NCI-H510A (cell line): ENCODE data around the gene CUX1.

Experiments
- DNase-seq: peaks from one replicate; lab custom pipeline; 2025; lab: John Stamatoyannopoulos, UW

CUX1 gene

DNA sequence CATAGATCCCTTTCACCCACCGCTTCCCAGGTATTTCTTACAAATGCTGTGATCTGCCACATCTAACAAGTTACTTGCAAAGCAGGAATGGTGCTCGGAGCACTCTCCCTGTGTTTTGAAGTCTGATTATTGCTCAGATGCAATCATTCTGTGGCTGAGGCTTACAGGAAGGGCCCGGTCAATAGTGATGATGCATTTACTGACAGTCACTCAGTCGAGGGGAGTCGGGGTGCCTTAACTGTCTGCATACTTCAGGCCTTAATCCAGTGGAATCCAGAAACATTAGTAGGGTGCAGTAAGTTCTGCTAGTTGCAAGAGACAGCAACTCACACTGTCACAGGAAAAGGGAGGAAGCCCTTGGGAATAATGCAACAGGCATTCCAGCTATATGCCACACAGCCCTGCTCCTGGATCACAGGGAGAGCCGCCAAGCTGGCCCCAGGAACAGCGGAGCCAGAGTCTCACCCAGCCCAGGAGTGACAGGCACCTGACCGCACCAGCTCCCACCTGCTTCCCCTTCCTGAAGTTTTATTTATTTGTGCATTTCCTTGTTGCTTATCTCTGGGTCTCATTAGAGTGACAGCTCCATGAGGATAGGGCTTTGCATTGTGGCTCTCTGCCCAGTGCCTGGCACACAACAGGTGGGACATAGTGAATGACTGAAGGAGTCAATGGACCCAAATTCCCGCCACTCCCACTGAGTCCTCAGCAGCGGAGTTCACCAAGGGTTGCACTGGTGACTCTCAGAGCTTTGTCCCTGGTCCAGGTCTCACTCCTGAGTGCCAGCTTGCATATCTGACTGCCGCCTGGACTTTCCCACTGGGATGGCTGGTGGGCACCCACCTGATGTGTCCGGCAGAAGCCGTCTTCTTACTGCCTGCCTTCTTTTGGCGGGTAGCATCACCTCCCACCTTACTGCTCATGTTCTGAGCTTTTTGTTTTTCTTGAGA is 256.8 kb downstream of the CUX1 start:
- DNase-seq, result no peak

GRCh38 chr7:102075126-102075525 is 257.7 kb downstream of the CUX1 start:
- DNase-seq, result no peak

- DNase-seq, result no peak
Measured at GRCh38 chr7:102075553-102076135, 258.2 kb downstream of the CUX1 start.

DNA sequence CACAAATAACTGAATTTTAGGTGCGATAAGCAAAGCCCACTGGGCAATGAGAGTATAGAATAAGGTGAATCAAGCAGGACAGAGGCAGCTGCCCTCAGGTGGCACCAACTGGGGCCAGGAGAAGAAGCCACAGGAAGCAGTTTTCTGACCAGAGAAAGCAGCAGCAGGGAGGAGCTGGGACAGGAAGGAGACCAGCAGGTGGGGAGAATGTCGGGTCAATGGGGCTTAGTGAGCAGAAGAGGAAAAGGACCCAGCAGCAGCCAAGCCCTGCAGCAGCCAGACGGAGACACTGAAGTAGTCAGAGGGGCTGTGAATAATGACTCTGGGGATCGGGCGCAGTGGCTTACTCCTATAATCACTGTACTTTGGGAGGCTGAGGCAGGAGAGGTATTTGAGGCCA is 259.7 kb downstream of the CUX1 start:
- no peak for DNase-seq

- DNase-seq, result no peak
Measured at GRCh38 chr7:102079140-102080018, 262.0 kb downstream of the CUX1 start.

DNA sequence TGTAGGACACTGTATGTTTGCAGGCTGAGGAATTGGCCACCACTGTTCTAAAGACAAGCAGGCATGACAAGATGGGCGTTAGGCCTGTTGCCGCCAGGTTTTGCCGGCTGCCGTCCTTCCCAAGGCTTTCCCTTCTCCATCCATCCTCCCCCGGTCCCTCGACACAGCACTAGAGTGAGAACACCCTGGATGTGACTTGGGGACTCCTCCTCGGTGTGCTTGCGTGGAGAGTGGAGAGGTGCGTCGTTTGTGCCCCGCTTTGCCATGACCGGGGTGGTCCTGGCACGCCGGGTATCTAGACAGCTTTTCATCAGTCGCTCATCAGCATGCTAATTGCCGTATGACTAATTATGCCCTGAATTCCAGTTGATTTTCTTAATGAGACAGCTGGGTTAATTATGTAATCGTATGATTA is 262.6 kb downstream of the CUX1 start:
- no peak for DNase-seq

DNA sequence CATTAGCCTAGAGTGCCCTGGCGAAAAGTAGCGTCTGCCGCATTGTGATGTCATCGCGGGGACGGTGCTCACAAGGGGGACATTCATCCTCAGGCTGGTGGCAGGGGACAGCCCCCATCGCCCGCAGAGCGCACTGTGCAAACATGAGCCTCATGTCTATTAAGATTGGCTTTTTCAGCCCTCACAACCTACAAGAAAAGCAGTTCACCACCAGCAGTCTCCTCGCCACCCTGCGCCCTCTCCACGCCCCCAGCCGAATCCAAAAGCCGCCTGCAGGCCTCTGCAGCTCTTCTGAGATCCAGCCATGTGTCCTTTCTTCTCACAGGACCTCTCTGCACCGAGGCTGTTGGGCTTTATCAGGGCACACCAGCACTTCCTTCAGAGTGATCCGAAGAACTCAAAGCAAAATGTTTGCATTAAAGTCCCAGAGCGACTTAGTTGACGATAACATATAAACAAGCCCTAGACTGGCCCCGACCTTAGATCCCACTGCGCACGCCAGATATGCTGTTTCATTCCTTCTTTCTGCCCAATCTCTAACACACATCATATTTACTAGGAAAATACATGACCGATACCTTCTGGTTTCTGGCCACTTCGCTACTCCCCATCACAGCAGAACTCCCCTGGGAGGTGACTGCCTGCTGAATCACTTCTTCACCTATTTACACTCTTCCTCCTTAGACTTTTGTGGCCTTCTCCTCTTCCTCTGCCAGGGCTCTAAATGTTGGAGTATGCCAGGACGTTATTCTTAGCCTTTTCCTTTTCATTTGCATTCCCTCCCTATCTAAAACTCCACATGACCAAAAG is 263.2 kb downstream of the CUX1 start:
- no peak for DNase-seq

- DNase-seq, result no peak
Measured at GRCh38 chr7:102081244-102081627, 263.8 kb downstream of the CUX1 start.

DNA sequence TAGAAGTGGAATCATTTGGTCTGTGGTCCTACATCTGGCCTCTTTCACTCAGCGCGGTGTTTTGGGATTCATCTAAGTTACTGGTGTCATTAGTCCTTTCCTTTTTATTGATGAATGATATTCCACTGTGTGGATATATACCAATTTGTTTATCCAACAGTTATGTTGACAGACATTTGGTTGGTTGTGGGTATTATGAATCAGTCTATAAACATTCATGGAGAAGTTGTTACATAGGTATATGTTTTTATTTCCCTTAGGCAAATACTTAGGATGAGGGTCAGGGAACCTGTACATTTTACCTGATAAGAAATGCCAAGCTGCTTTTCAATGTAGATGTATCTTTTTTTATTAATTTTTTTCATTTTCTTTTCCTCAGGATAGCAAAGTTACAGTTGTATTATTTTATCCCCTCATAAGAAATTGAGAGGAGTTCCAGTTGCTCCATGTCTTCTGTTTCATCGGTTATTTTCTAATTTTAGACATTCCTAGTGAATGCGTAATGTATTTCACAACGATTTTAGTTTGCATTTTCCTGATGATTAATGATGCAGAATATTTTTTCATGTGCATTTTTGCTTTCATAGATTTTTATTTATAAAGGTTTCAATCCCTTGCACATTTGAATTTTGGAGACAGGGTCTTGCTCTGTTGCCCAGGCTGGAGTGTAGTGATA is 265.4 kb downstream of the CUX1 start:
- no peak for DNase-seq

DNA sequence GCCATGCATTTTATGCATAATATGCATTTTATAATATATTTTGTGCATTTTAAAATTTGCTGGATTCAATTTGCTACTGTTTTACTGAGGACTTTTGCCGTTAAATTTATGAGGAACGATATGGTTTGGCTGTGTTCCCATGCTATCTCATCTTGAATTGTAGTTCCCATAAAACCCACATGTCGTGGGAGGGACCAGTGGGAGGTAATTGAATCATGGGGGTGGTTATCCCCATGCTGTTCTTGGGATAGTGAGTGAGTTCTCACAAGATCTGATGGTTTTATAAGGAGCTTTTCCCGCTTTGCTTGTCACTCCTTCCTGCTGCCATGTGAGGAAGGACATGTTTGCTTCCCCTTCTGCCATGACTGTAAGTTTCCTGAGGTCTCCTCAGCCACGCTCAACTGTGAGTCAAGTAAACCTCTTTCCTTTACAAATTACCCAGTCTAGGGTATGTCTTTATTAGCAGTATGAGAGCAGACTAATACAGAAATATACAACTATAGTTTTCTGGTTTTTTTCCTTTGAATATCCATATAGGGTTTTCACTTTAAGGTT is 267.9 kb downstream of the CUX1 start:
- no peak for DNase-seq

DNA sequence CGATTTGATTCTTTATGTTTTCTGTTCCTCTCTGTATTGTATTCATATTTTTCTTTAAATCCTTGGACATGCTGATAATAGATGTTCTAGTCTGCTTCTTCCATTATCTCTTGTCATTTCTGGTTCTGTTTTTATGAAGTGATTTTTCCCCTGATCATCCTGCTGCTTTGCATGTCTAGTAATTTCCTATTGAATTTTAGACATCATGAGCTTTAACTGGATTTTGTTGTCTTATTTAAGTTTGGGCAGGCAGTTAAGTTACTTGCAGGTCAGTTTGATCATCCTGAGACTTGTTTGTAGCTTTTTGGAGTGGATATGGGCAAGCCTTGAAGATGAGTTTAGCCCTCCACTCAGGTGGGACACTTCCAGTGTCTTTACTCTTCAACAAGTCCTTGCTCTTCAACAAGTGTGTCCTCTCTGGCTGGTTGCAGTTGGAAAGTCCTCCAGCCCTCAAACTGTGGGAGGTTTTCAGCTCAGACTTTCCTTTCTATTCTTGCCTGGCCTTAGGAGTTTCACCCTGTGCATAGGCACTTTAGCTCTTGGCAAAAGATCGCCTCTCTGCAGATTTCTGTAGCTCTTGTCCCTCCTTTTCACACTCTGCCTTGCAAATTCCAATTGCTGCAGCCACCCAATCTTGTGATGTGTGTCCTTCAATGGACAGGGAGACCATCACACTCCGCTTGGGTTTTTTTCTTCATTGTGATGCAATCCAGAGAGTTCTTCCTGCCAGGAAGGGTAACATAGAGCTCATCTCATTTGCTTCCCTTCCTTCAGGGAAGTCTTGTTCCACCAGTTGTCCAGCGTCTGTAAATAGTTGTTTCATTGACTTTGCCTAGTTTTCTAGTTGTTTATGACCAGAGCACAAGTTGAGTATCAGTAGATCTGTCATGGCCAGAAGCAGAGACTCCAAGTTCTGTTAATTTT is 272.0 kb downstream of the CUX1 start:
- DNase-seq, result no peak

- no peak for DNase-seq
Measured at GRCh38 chr7:102093599-102094315, 276.3 kb downstream of the CUX1 start.

GRCh38 chr7:102094316-102094650 is 276.9 kb downstream of the CUX1 start:
- DNase-seq, result no peak

- DNase-seq, result no peak
Measured at GRCh38 chr7:102095321-102096011, 278.0 kb downstream of the CUX1 start.

- no peak for DNase-seq
Measured at GRCh38 chr7:102096012-102096332, 278.5 kb downstream of the CUX1 start.

GRCh38 chr7:102096706-102097427 is 279.4 kb downstream of the CUX1 start:
- DNase-seq, result no peak

- DNase-seq, result no peak
Measured at GRCh38 chr7:102097601-102098161, 280.3 kb downstream of the CUX1 start.

DNA sequence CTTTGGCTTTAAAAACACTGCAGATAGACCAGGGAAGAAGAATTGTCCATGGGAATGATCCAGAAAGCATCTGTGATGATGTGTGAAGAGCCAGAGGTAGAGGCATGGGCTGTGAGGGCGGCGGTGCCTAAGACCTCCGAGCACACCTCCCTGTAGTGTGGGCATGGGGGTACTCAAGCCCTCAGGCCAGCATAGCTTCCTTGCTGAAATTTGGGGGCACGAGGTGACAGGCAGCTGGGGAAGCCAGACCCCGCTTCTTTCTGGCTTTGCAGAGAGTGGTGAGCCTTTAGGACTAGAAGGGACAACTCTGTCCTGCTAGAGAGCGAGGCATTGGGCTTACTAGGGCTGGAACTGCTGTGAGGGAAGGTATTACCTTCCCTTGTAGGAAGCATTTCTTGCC is 281.6 kb downstream of the CUX1 start:
- no peak for DNase-seq
